HFFc6 (cell line): ENCODE measurements around the gene UFD1. TPM values are rescaled to one million over a fixed set of nuclear protein-coding genes. Genes with fewer than 3 reads are reported as not detected.

Source experiments
- DNase-seq: peaks from one replicate; pipeline ENCODE4 v3.0.0-alpha.2; 2018
- H3K27ac Mint-ChIP-seq: 2 replicates; pipeline ENCODE4 v1.8.0; 2020; ENCODE audit warnings: mild to moderate bottlenecking, mixed read lengths
- H3K27me3 Mint-ChIP-seq: 2 replicates; pipeline ENCODE4 v1.8.0; 2021; ENCODE audit warnings: mild to moderate bottlenecking, moderate library complexity, mixed read lengths; ENCODE audit not compliant: insufficient read depth
- H3K36me3 Mint-ChIP-seq: 2 replicates; pipeline ENCODE4 v1.8.0; 2021; ENCODE audit warnings: low read depth, mixed read lengths
- H3K4me1 Mint-ChIP-seq: 2 replicates; pipeline ENCODE4 v1.8.0; 2020; ENCODE audit warnings: low read depth, mixed read lengths
- H3K4me3 Mint-ChIP-seq: 2 replicates; pipeline ENCODE4 v1.8.0; 2020; ENCODE audit warnings: mild to moderate bottlenecking, moderate library complexity, mixed read lengths
- H3K9me3 Mint-ChIP-seq: 2 replicates; pipeline ENCODE4 v1.8.0; 2020; ENCODE audit warnings: mild to moderate bottlenecking, mixed read lengths
- total RNA-seq, 6 experiments: library from RNA; stranded (reverse); fragmentation: NEBNext Ultra II Directional; extraction: Animal tissue kit (Norgen Biotek cat#: 25700); gene quantifications; 2 replicates in 1 of 6; 3 replicates in 5 of 6; pipeline ENCODE4 v1.2.3, GENCODE V29; 2021
- TF ChIP-seq, protein P1 (sequence below): fragments of 200-600 bp; sonication (generic); IDR thresholded peaks from 2 replicates; pipeline ENCODE4 v1.5.0; 2021; ENCODE audit warnings: antibody characterized with exemption, mild to moderate bottlenecking

Gene UFD1
- total RNA-seq, 6 experiments from 2014 or later, result 94.9 to 134 (median 113) TPM

DNA sequence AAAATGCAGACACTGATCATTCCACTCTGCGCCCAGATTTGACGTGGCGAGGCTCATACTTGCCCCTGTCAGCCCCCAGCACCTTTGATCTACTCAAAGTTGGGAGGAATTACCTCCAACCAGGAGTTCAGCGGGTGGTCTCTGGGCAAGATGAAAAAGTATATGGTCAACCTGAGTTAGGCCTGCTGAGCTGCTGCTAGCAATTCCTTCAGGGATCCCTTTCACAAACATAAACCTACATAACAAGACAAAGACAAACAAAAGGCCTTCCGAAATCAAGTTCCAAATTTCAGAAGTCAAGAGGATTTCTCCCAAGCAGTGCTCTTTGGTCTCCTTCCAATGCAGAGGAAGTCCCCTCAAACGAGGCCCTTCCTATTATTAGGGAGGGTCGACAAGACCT is 24.4 kb upstream of the UFD1 start:
- no peak for DNase-seq

DNA sequence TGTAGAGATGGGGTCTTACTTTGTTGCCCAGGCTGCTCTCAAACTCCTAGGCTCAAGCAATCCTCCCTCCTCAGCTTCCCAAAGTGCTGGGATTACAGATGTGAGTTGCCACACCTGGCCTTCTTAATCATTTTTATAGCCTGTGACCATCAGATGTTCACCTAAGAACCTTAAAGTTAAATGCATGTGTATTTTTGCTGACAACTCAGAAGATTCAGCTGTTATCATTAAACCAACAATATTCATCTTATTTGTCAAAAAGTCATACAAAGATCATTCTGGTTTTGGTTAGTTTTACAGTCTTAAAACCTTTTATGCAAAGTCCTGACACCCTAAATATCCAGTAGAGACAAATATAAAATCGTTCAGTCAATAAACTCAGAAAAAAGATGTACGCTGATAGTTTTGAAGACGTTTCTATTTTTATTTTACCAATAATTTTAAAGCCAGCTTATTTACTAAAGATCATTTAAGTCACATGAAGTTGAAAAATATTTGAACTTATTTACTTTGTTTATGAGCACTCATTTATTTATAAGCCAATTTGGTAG is 23.0 kb upstream of the UFD1 start:
- Mint-ChIP-seq H3K27ac (no peak overlapping the region), H3K27me3 (no peaks in the 10 kb centered on the region; the same call in 1 of the 2 replicates), H3K9me3 (no peaks in the 10 kb centered on the region), H3K4me1 (peaks cover 8% of the 10 kb centered on the region), H3K36me3 (no peaks in the 10 kb centered on the region), H3K4me3 (no peak overlapping the region)
- no peak for DNase-seq
- TF ChIP-seq, protein P1, sequence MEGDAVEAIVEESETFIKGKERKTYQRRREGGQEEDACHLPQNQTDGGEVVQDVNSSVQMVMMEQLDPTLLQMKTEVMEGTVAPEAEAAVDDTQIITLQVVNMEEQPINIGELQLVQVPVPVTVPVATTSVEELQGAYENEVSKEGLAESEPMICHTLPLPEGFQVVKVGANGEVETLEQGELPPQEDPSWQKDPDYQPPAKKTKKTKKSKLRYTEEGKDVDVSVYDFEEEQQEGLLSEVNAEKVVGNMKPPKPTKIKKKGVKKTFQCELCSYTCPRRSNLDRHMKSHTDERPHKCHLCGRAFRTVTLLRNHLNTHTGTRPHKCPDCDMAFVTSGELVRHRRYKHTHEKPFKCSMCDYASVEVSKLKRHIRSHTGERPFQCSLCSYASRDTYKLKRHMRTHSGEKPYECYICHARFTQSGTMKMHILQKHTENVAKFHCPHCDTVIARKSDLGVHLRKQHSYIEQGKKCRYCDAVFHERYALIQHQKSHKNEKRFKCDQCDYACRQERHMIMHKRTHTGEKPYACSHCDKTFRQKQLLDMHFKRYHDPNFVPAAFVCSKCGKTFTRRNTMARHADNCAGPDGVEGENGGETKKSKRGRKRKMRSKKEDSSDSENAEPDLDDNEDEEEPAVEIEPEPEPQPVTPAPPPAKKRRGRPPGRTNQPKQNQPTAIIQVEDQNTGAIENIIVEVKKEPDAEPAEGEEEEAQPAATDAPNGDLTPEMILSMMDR, result no peak

More for the DNA sequence above, 24.4 kb upstream of the UFD1 start:
- Mint-ChIP-seq H3K36me3 (no peaks in the 10 kb centered on the region), H3K9me3 (no peaks in the 10 kb centered on the region), H3K4me3 (no peak overlapping the region), H3K4me1 (no peaks in the 10 kb centered on the region), H3K27me3 (no peaks in the 10 kb centered on the region), H3K27ac (no peak overlapping the region)
- TF ChIP-seq, protein P1, result no peak

DNA sequence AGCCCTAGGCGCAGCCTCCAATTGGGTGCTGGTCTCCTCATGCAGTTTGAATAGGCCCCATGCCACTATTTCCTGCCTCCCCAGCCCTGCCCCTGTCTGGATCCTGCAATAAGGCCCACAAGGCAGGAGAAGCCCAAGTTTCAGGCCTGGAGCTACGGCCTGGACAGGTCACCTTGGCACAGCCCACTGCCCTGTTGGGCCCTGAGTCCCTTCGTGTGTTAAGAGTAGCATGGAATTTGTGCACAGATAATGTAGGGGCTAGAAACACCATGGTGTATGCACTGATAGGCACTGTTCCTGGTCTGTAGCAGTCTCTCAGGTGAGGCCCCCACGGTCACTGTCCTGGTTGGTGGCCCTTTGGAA is 20.9 kb upstream of the UFD1 start:
- Mint-ChIP-seq H3K27me3 (no peaks in the 10 kb centered on the region; the same call in 1 of the 2 replicates), H3K9me3 (no peaks in the 10 kb centered on the region), H3K36me3 (peaks cover 4% of the 10 kb centered on the region), H3K4me3 (no peak overlapping the region), H3K4me1 (peaks cover 15% of the 10 kb centered on the region), H3K27ac (no peak overlapping the region)
- TF ChIP-seq, protein P1, result no peak
- DNase-seq, result no peak

DNA sequence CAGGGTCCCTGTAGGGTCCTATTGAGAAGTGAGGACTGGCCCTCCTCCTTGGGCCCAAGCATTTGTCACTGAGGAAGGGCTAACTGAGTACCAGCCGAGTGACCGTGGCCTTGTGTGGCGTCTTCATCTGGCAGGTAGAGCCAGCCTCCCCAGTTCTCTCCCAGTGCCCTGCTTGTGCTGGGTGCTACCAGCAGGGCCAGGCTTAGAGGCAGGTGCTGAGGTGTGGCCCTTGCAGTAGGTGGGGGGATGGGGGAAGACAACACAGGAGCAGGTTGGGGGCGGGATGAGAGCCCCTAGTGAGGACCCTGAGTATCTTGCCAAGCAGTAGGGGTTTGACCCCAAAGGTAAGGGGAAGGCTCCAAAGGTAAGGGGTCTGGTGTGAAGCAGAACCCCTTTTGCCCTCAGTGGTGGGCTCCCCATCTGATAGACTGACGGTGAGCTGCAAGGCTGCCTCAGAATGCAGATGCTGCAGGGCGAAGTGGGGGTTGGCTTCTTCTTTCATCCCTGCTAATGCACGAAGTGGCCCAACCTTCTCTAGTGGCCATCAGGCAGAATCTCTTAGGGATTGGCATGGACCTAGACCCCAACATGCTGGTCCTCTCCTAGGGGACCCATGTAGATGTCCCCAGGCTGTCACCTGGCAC is 20.4 kb upstream of the UFD1 start:
- Mint-ChIP-seq H3K9me3 (no peaks in the 10 kb centered on the region), H3K36me3 (peaks cover 4% of the 10 kb centered on the region), H3K27ac (no peak overlapping the region), H3K4me1 (peaks cover 15% of the 10 kb centered on the region), H3K4me3 (no peak overlapping the region), H3K27me3 (no peaks in the 10 kb centered on the region; the same call in 1 of the 2 replicates)
- DNase-seq, result no peak
- TF ChIP-seq, protein P1, result no peak

DNA sequence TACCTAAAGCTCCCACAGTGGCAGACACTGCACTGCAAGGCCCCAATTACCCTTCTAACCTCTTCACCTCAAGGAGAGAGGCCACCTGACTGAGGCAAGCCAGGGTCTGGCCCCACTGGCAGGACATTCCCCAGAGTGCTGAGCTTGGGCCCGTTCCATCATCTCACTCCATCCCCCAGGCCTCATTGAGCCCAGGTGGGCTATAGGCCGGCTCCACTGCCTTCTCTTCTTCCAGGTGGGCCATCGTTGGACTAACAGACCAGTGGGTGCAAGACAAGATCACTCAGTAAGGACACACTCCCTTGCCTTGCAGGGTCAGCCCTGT is 19.8 kb upstream of the UFD1 start:
- no peak for DNase-seq
- Mint-ChIP-seq H3K9me3 (no peaks in the 10 kb centered on the region), H3K4me1 (peaks cover 15% of the 10 kb centered on the region), H3K4me3 (no peak overlapping the region), H3K27ac (no peak overlapping the region), H3K27me3 (no peaks in the 10 kb centered on the region; the same call in 1 of the 2 replicates), H3K36me3 (peaks cover 4% of the 10 kb centered on the region)
- TF ChIP-seq, protein P1, result no peak
